AG09319 (cell line): ENCODE measurements around the gene CPLX1.
"Not testable (repeated sequence)": the region's sequence is repeated elsewhere in the genome, so short reads cannot be mapped to it uniquely, and the experiment has no call there.

Experiments used
- DNase-seq: peaks from one replicate; pipeline ENCODE4 v3.0.0-alpha.2; 2010; ENCODE audit warnings: low read depth; ENCODE audit errors: extremely low read depth
- TF ChIP-seq, protein P1 (sequence below): IDR thresholded peaks from 2 replicates; pipeline ENCODE4 v1.5.1; 2011; ENCODE audit warnings: low read depth, mild to moderate bottlenecking, inconsistent platforms, low read length, moderate library complexity

Gene CPLX1

DNA sequence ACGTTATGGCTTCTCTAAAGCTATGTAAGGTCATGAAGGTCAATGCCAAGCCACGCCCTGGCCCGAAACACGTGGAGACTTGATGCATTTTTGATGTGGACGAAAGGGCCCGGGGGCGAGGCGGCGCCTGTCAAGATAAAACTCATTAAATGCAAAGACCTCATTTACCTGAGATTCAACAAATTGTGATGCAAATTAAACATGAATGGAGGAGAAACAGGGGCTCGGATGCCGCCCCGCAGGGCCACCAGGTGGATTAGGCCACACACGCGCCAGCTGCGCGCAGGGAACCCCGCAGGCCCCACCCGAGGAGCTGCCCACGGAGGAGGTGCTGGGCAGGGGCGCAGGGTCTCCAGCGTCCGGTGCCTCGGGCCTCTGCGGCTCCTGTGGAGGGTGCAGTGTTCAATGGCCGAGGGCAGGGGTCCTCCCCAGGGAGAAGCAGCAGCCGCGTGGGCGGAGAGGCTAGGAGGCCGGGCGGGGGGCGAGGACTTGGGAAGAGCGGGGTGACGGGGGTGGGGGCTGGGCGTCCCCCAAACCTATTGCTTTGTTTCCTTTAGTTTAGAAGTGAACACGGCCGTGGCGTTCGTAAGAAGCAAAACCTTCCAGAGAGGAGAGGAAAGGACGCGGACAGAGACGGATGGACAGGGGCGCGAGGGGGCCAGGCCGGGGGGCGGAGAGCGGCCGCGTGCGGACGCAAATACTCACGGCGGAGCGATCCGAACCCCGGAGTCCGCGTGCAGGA lies 40.4 kb downstream of the CPLX1 start:
- no peak for DNase-seq
- TF ChIP-seq, protein P1, sequence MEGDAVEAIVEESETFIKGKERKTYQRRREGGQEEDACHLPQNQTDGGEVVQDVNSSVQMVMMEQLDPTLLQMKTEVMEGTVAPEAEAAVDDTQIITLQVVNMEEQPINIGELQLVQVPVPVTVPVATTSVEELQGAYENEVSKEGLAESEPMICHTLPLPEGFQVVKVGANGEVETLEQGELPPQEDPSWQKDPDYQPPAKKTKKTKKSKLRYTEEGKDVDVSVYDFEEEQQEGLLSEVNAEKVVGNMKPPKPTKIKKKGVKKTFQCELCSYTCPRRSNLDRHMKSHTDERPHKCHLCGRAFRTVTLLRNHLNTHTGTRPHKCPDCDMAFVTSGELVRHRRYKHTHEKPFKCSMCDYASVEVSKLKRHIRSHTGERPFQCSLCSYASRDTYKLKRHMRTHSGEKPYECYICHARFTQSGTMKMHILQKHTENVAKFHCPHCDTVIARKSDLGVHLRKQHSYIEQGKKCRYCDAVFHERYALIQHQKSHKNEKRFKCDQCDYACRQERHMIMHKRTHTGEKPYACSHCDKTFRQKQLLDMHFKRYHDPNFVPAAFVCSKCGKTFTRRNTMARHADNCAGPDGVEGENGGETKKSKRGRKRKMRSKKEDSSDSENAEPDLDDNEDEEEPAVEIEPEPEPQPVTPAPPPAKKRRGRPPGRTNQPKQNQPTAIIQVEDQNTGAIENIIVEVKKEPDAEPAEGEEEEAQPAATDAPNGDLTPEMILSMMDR, result no peak

DNA sequence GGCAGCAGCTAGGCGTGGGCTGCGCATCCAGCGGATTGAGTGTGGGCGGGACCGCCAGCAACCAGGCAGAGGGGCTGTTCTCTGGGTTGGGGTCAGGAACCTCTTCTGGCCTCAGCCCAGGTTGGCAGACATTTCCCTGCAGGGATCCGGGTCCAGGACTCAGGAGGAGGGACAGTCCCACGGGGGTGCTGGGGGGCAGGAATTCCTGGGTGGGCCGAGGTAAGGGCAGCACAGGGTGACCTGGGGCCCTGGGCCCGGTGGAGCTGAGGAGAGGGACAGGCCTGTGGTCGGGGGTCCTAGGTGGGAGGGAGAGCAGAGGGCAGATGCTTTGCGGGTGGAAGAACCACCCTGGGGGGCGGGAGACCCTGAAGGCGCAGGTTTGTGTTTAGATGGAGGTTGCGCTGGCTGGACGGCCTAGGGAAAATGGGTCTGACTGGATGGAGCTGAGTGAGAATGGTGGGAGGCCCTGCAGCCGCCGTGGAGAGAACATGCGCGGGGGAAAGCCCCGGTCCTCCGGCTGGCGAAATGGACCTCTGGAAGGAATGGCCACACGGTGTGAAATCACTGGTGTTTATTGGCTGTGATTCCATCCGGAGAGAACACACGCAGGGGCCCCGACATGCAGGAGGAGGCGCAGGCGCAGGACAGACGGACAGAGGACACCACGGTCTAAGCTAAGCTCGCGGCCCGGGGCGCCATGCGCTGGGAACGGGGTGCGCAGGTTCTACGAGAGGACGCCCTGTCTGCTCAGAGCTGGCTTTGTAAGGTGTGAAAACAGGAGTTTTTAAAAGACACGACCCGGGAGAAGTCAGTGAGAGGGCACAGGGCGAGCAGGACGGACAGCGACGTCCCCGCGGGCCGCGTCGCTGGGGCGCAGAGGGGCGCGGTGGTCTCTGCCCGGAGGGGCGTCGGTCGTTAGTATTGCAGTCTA lies 41.3 kb downstream of the CPLX1 start:
- TF ChIP-seq, protein P1, result no peak
- no peak for DNase-seq

DNA sequence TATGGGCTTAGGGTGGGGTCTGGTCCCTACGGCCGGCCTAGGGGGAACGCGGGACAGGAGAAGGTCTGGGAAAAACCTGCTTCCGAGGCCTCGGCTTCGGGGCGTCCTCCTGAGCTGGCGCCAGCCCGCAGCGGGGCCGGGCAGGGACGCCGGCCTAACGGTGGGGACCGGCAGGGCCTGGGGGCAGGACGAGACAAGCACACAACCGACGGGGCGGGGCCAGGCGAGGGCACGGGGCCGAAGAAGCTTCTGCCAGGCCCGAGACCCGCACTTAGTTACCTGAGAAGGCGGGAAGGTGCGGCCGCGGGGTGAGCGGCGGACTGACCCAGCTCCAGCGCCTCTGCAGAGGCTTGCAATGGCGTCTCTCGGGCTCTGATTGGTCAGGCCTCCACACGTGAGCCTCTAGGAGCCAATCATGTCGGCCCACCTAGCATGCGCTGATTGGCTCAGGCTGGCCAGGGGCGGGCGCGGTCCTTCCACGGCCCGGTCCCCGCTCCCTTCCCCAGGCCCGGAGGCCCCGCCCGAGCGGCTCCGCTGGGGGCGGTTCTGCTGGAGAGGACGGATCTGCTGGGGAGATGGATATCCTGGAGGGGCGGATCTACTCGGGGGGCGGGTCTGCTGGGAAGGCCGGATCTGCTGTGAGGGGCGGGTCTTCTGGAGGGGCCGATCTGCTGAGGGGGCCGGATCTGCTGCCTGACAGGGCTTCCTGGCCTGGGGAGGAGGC lies 44.3 kb downstream of the CPLX1 start:
- peak; percentile 97 for DNase-seq
- TF ChIP-seq, protein P1, result no peak

DNA sequence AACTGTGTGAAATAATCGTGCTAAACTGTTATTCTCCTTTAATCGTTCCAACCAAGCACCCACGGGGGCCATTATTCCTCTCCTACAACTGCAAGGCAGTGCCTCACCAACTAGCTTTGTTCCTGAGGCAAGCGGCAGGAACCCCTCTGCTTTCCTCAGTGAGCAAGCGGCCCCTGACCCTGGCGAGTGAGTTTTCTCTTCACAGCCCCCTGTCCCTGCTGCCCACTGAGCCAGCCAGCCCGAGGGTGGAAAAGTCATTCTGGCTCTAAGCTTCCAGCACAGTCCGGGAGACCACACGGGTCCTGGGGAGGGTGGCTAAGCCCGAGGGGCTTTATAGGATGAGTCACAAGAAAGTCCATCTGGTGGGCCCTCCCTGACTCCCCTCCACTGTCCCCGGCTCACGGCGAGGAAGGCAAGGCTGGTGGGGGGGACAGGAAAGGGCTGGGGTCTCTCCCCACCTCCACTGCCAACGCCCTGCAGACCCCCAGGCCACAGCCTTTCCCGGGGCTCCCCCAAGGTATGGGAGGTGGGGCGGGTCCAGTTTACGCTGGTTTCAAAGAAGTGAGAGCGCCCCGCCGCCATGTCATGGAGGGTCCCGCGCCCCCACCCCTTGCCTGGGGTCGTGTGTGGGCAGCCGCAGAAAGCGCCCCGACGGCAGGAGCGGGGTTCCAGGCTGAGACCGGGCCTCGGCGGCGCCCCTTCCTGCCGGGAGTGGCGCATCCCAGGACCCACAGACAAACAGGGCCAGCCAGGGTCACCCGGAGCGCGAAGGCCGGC lies 45.0 kb downstream of the CPLX1 start:
- TF ChIP-seq, protein P1, result no peak
- no peak for DNase-seq

DNA sequence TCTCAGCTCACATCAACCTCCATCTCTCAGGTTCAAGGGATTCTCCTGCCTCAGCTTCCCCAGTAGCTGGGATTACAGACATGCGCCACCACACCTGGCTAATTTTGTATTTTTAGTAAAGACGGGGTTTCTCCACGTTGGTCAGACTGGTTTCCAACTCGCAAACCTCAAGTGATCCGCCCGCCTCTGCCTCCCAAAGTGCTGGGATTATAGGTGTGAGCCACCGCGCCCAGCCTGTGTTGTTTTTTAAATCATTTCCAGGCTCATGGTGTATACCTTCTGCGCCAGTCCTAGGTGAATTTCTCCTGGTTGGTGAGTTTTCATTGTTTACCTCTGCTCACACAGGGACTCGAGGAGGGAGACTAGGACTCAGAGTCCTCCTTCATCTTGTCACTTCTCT lies 45.7 kb downstream of the CPLX1 start:
- not testable (repeated sequence) for DNase-seq

DNA sequence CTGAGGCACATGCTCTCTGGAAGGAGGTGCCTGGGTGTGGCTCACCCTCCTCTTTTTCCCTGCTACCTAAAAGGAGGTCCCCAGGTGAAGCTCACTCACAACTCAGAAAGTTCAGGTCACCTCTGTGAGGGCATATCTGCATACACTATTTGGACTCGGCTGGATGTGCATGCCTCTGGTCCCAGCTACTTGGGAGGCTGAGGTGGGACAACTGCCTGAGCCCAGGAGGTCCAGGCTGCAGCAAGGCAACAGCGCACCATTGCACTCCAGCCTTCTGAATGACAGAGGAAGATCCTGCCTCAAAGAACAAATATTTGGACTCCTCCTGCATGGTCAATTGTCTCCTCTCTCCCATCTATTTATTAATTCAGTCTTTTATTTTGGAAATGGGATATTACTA lies 46.4 kb downstream of the CPLX1 start:
- TF ChIP-seq, protein P1, result no peak

More for the DNA sequence above, 46.4 kb downstream of the CPLX1 start:
- no peak for DNase-seq
